ENCODE results near the gene METTL24.

METTL24 gene

GRCh38 chr6:110357664-110358552, at the start of gene METTL24:
Gene METTL24 (minus strand): TSS chr6:110358349. CDS start chr6:110358272, 77 bp downstream.
- DNase-seq (ENCODE audit: low spot score): no peak

GRCh38 chr6:110404607-110405006, 46.5 kb upstream of the METTL24 start:
- no peak for DNase-seq (ENCODE audit: low spot score)

- DNase-seq (ENCODE audit: low spot score): no peak
Measured at GRCh38 chr6:110401585-110402176, 43.5 kb upstream of the METTL24 start.

- no peak for DNase-seq (ENCODE audit: low spot score)
Measured at GRCh38 chr6:110400208-110400607, 42.1 kb upstream of the METTL24 start.

GRCh38 chr6:110399219-110400071, 41.3 kb upstream of the METTL24 start:
- no peak for DNase-seq (ENCODE audit: low spot score)

- peak; percentile 41 for DNase-seq (ENCODE audit: low spot score)
Measured at GRCh38 chr6:110398778-110399177, 40.6 kb upstream of the METTL24 start.

- no peak for DNase-seq (ENCODE audit: low spot score)
Measured at GRCh38 chr6:110395221-110395620, 37.1 kb upstream of the METTL24 start.

GRCh38 chr6:110394409-110394808, 36.3 kb upstream of the METTL24 start:
- DNase-seq (ENCODE audit: low spot score): no peak

- no peak for DNase-seq (ENCODE audit: low spot score)
Measured at GRCh38 chr6:110392727-110393126, 34.6 kb upstream of the METTL24 start.

GRCh38 chr6:110390404-110390803, 32.3 kb upstream of the METTL24 start:
- no peak for DNase-seq (ENCODE audit: low spot score)

- DNase-seq (ENCODE audit: low spot score): no peak
Measured at GRCh38 chr6:110389689-110390382, 31.7 kb upstream of the METTL24 start.

GRCh38 chr6:110387986-110388385, 29.8 kb upstream of the METTL24 start:
- no peak for DNase-seq (ENCODE audit: low spot score)

- no peak for DNase-seq (ENCODE audit: low spot score)
Measured at GRCh38 chr6:110385458-110385863, 27.3 kb upstream of the METTL24 start.

GRCh38 chr6:110378552-110378951, 20.4 kb upstream of the METTL24 start:
- no peak for DNase-seq (ENCODE audit: low spot score)

- no peak for DNase-seq (ENCODE audit: low spot score)
Measured at GRCh38 chr6:110369066-110369465, 10.9 kb upstream of the METTL24 start.

- no peak for DNase-seq (ENCODE audit: low spot score)
Measured at GRCh38 chr6:110368284-110368683, 10.1 kb upstream of the METTL24 start.

GRCh38 chr6:110367825-110368224, 9.7 kb upstream of the METTL24 start:
- no peak for DNase-seq (ENCODE audit: low spot score)

- DNase-seq (ENCODE audit: low spot score): no peak
Measured at GRCh38 chr6:110366975-110367374, 8.8 kb upstream of the METTL24 start.

- DNase-seq (ENCODE audit: low spot score): no peak
Measured at GRCh38 chr6:110366256-110366655, 8.1 kb upstream of the METTL24 start.

- DNase-seq (ENCODE audit: low spot score): no peak
Measured at GRCh38 chr6:110364364-110365105, 6.4 kb upstream of the METTL24 start.

- no peak for DNase-seq (ENCODE audit: low spot score)
Measured at GRCh38 chr6:110363748-110364147, 5.6 kb upstream of the METTL24 start.
